Measurements from ENCODE around the gene MACROD2. TPM values are rescaled to one million over a fixed set of nuclear protein-coding genes. Genes with fewer than 3 reads are reported as not detected.

The MACROD2 gene
- total RNA-seq, 1 donor from 2014 or later: not detected

DNA sequence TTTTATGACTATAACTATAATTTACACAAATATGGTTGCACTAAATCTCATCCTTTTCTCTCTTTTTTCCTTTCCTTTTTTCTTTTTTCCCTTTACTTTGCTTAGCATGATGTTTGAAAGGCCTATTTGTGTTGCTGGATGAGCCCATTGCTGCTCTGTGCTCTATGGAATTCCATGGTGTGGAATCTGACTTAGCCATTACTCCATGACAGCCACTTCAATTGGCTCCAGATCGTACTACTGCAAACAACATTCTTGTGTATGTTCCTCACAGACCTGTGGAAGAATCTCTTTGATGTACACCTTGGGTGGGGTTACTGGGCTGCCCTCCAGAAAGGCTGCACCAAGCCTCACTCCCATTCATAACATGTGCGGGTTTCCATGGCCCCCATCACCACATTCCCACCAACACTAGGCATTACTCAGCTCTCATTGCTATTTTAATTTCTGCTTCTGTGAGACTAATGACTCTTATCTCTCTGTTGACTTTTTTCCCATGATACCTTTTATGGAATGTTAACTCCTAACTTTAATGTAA lies 1598.9 kb downstream of the MACROD2 start:
- intact Hi-C loops (cut with micrococcal nuclease): no loop called here

DNA sequence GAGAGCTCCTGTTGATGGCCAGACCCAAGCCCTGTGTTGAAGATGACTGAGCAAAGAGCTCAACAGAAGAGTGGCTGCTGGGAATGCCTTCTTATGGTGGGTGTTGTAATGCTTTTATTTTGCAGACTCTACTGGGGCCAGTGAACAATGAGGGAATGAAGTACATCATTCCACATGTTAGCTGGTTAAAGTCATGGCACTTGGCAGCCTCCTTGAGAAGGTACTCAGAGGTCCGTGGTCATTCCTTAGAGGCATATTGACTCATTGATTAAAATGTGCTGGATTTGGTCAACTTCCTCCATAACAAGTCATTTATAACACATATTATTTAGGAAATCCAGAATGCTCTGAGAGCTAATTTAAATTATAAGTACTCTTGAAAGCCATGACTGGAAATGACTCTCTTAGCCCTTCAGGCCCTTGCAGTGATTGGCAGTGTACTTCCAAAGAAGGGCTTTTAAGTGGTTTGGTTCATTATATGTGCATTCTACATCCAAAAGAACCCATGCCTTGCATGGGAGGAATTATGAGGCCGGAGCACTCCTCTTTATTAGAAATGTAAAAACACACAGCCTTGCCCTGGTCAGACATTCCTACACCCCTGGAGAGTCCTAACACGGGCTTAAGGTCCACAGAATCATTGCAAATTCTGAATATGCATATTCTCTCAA lies 1601.0 kb downstream of the MACROD2 start:
- intact Hi-C loops (cut with micrococcal nuclease): no loop called here

DNA sequence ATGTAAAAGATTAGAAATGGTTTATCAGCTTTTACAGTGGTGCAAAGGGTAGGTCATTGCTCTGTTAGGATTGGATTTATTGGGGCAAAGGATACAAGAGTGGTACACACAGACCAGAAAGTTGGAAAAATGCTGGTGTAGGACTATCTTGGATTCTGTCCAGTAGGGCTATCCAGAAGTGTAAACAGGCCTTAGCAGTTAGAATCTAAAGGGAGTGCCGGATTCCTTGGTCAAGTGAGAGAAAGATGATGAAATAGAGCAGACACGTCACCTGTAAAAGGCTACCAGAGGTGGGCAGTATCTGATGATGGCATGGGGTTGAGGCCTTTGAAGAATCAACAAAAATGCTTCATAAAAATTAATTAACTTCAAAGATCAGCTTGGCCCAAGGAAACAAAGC lies 1602.0 kb downstream of the MACROD2 start:
- intact Hi-C loops (cut with micrococcal nuclease): no loop called here

GRCh38 chr20:15599961-15600360 lies 1604.6 kb downstream of the MACROD2 start:
- intact Hi-C loops (cut with micrococcal nuclease): no loop called here

- intact Hi-C loops (cut with micrococcal nuclease): no loop called here
Measured at GRCh38 chr20:15600565-15600964, 1605.2 kb downstream of the MACROD2 start.

GRCh38 chr20:15603506-15603905 lies 1608.2 kb downstream of the MACROD2 start:
- intact Hi-C loops (cut with micrococcal nuclease): no loop called here

- intact Hi-C loops (cut with micrococcal nuclease): no loop called here
Measured at GRCh38 chr20:15603978-15604805, 1608.9 kb downstream of the MACROD2 start.

GRCh38 chr20:15609921-15610320 lies 1614.6 kb downstream of the MACROD2 start:
- intact Hi-C loops (cut with micrococcal nuclease): no loop called here

GRCh38 chr20:15610787-15611186 lies 1615.5 kb downstream of the MACROD2 start:
- intact Hi-C loops (cut with micrococcal nuclease): no loop called here

- intact Hi-C loops (cut with micrococcal nuclease): no loop called here
Measured at GRCh38 chr20:15611541-15611940, 1616.2 kb downstream of the MACROD2 start.

- intact Hi-C loops (cut with micrococcal nuclease): no loop called here
Measured at GRCh38 chr20:15612198-15612597, 1616.9 kb downstream of the MACROD2 start.

- intact Hi-C loops (cut with micrococcal nuclease): no loop called here
Measured at GRCh38 chr20:15612769-15613168, 1617.5 kb downstream of the MACROD2 start.

- intact Hi-C loops (cut with micrococcal nuclease): no loop called here
Measured at GRCh38 chr20:15613530-15613929, 1618.2 kb downstream of the MACROD2 start.

- intact Hi-C loops (cut with micrococcal nuclease): no loop called here
Measured at GRCh38 chr20:15616626-15617025, 1621.3 kb downstream of the MACROD2 start.

DNA sequence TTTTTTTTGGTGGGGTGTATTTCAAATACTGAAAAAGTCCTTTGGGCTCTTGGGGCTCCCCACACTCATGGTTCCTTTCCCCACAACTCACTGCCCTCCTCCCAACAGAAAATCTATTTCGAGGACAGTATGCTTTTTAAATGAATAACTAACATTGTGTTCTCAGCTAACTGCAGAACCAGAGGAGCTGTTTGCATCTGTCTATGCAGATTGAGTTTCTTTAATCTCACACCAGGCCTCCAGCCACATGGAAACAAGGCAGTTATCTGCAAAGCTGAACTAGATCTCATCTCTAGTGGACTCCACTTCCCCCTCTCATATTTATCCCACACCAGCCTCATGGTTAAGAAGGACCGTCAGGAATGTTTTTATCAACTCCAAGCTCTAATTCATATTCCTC lies 1622.8 kb downstream of the MACROD2 start:
- intact Hi-C loops (cut with micrococcal nuclease): no loop called here

DNA sequence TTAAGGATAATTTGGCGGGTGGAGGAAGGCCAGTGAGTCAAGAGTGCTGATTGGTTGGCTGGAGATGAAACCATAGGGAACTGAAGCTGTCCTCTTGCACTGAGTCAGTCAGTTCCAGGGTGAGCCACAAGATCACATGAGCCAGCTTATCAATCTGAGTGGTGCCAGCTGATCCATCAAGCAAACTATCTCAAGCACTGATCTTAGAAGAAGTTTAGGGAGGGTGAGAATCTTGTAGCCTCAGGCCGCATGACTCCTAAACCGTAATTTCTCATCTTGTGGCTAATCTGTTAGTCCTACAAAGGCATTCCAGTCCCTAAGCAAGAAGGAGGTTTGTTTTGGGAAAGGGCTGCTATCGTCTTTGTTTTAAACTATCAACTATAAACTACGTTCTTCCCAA lies 1623.6 kb downstream of the MACROD2 start:
- intact Hi-C loops (cut with micrococcal nuclease): no loop called here

- intact Hi-C loops (cut with micrococcal nuclease): no loop called here
Measured at GRCh38 chr20:15619341-15619740, 1624.0 kb downstream of the MACROD2 start.

GRCh38 chr20:15619816-15620215 lies 1624.5 kb downstream of the MACROD2 start:
- intact Hi-C loops (cut with micrococcal nuclease): no loop called here

GRCh38 chr20:15622368-15622767 lies 1627.1 kb downstream of the MACROD2 start:
- intact Hi-C loops (cut with micrococcal nuclease): no loop called here

DNA sequence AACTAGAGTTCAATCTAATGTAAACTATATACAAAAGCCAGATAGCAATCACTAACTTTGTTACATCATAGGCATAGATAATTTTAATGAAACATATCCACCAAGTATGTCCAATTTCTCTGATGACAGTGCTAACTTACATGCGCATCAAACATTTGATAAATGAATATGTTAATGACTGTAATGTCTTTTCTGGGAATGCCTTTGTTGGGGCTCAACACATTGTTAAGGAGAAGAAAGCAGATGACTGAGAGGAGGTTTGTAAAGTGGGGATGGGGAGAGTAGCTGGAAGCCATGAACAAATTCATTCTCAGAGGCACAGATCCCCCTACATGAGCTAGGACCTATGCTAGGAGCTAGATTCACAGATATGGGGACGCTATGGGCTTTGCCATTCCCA lies 1627.9 kb downstream of the MACROD2 start:
- intact Hi-C loops (cut with micrococcal nuclease): no loop called here

DNA sequence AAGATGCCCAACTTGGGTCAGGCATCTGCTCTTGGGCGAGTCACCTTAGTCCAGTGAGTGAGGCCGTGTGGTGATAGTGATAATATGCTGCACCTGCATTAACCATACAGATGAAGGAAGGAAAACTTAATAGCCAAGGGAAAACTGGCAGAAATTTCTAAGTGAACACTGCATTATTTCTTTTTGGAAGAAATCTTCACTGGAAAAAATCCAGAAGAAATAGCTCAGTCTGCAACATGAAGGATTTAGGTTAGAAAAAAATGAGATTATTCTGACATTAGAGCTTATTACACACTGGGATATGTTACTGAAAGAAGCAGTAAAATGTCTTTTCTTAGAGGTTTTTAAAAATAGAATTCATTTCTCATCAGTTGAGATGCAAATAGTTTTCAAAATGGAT lies 1630.7 kb downstream of the MACROD2 start:
- intact Hi-C loops (cut with micrococcal nuclease): no loop called here

DNA sequence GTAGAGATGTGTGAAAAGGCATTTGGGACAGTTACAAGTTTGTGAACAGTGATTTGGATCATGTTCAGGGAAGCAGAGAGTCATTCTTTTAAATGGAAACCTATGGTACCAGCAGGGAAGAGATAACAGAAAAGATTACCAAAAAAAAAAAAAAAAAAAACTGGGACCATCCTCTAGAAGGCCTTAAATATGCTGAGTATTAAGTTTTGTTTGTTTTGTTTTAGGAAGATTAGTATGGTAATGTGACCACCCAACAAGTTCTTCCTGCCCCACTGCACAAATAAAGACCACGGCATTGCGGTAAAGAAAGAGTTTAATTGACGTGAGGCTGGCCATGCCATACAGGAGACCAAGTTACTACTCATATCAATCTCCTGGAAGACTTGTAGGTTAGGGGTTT lies 1631.8 kb downstream of the MACROD2 start:
- intact Hi-C loops (cut with micrococcal nuclease): no loop called here

GRCh38 chr20:15627501-15627903 lies 1632.2 kb downstream of the MACROD2 start:
- intact Hi-C loops (cut with micrococcal nuclease): no loop called here

All from T-helper 1 cell treated with Interleukin-12 subunit alpha and Interleukin-12 subunit beta and Interleukin-4 antibody, amounts not matched to agents 30 ng/mL and 1 ng/mL, for 36 hours (primary cell).